Superior temporal gyrus (tissue), 1 donor: ENCODE data around the gene ID3.

Experiments used
- DNase-seq: peaks from one replicate; pipeline ENCODE4 v3.0.0-alpha.2; 2016; ENCODE audit errors: extremely low spot score

The ID3 gene, protein sequence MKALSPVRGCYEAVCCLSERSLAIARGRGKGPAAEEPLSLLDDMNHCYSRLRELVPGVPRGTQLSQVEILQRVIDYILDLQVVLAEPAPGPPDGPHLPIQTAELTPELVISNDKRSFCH

DNA sequence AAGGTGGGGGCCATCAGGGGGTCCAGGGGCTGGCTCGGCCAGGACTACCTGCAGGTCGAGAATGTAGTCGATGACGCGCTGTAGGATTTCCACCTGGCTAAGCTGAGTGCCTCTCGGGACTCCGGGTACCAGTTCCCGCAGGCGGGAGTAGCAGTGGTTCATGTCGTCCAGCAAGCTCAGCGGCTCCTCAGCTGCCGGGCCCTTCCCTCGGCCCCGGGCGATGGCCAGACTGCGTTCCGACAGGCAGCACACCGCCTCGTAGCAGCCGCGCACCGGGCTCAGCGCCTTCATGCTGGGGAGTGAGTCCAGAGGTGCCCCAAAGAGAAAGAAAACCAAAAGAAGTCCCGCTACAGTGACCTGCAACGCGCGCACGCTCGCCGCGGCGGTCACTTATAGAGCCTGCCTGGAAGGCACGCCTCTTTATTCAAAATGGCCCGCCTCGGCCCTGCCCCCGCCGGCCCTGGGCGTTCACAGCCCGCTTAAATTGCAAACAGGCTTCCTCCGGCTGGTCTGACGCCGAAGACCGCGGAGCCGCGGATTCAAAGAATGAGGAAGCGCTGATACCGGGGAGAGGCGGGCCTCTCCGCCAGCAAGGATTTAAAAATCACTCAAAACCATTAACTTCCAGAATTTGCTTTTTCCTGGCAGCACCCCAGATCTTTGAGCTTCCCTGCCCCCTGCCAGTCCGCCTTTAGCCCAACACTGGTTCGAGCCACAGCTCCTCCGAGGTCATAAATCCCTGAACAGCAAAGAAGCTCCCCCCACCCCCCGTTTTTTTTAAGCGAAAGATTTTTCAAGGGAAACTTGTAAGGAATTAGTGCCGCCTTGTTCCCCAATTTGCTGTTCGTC is at the start of gene ID3:
TSS of gene ID3 (minus strand) at position 366 of the 849 bp plus-strand sequence. CDS start at position 291, 75 bp downstream.
- peak; percentile 88 for DNase-seq

DNA sequence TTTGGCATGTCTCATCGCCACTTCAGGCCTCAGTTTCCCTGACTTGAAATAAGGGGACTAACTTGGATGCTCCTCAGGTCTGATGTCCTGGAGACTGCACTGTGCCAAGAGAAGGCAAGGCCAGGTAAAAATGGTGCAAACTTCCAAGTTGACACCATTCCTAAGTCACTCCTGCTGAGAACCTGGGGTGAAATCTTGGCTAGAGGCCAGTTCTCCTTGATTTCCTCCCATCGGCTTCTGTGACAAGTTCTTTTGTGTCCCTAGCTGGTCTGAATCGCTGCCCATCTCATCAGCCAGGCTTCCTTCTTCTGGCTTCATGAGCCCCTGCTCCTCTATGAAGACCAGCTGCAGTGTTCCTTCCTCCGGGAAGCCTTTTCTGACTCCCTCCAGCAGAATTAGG is 48.6 kb upstream of the ID3 start:
- DNase-seq = no peak

DNA sequence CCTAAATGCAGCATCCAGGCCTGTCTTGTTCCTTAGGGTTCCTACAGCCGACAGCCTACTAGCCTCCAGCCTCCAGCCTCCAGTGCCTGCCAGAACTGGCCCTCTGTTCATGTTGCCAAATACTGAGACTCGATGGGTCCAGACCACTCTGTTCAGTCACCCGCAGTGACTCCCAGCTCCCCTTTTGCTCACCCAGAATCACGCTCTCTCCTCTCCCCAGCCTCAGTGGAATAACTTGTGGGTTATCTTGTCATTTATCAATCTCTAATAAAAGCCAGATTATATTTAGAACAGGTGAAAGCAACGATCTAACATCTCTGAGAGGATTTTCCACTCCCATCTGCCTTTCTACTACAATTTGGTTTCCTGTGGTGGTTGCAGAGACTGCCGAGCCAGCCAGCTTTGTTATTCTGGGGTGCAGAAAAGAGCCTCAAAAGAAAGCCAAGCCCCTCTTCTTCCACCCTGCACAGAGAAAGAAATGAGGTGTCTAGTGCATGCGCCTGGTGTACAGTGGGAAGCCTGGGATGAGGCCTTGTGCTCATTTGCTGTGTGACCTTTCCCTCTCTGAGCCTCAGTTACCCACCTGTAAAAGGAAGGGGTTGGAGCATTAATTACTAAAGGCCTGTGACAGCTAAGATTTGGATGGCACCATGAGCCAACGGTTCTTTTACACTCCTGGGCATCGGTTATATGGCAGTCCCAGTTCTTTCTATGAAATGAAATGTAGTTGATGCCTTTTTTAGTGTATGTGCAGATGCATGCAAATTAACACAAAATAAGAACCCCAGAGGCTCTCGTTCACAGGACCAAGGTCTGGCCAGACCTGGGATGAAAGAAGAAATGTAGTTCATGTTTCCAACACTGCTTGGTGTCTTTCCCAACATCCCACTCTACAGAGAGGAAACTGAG is 42.9 kb upstream of the ID3 start:
- no peak for DNase-seq

DNA sequence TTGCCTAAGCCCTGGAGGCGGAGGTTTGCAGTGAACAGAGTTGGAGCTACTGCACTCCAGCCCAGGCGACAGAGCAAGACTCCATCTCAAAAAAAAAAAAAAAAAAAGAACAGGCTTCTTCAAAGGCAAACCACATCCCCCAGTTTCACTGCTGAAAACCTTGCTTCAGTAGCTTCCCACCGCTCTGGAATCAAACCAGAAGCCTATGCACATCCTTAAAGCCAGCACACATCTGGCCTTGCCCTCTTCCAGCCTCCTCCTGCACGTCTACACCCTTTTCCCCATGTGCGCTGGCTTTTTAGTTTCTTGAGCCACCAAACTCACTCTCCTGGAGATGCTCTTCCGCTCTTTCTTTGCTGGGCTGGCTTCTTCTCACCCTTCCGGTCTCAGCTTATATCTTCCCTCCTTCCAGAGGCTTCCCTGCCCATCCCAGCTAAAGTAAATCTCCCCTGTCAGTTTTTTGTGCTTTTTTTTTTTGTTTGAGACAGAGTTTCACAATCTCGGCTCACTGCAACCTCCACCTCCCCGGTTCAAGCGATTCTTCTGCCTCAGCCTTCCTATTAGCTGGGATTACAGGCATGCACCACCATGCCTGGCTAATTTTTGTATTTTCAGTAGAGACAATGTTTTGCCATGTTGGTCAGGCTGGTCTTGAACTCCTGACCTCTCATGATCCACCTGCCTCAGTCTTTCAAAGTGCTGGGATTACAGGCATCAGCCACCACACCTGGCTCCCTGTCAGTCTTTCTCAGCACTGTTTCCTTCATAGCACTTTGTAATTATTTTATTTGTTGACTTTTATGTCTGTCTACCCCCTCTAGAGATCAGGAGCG is 42.0 kb upstream of the ID3 start:
- no peak for DNase-seq

DNA sequence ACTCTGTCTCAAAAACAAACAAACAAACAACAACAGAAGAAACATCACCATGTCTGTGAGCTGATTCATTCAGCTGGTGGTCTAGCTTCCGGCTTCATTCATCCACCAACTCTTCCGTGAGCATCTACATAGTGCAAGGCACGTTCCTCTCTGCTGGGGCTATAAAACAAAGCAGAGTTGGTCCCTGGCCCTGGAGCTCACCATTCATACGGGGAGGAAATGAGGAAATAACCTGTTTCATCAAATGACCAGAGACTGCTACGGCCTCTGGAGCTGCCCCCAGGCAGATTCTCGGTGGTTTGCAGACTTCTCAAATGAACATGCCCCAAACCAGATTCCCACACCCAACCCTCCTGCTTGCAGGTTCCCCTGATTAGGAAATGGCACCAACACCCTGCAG is 41.0 kb upstream of the ID3 start:
- DNase-seq = no peak

DNA sequence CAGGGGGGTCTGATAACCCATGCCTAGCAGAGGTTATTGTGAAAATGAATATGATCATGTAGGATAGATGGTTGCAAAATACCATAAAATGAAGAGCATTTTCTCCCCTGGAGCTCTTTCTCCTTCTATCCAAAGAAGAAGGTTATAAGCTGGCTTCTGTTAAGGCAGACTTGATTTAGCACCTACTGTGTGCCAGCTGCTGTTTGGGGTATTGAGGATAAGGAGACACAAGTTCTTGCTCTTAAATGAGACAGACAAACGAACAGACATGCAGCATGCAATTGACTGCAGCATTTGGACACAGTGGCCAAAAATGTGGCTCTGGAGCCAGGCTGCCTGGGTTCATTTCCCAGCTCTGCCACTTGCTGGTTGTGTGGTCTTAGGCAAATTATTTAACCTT is 39.8 kb upstream of the ID3 start:
- no peak for DNase-seq

DNA sequence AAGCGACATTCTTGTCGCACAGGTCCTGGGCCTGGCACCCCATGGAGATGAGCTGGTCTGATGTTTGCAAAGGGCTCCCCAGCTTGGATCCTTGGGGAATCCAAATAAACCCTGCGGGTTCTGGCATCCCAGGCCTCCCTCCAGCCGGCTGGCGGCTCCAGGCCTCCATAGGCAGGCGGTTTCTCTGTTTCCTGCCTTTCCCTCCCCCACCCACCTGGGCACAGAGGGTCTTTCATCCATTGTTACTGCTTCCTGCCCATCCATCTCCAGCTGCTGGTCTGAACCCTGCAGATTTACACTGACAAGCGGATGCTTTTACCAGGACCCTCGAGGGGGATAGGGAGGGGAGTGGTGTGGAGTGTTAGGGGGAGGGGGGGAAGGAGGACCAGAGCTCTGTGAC is 39.1 kb upstream of the ID3 start:
- no peak for DNase-seq

DNA sequence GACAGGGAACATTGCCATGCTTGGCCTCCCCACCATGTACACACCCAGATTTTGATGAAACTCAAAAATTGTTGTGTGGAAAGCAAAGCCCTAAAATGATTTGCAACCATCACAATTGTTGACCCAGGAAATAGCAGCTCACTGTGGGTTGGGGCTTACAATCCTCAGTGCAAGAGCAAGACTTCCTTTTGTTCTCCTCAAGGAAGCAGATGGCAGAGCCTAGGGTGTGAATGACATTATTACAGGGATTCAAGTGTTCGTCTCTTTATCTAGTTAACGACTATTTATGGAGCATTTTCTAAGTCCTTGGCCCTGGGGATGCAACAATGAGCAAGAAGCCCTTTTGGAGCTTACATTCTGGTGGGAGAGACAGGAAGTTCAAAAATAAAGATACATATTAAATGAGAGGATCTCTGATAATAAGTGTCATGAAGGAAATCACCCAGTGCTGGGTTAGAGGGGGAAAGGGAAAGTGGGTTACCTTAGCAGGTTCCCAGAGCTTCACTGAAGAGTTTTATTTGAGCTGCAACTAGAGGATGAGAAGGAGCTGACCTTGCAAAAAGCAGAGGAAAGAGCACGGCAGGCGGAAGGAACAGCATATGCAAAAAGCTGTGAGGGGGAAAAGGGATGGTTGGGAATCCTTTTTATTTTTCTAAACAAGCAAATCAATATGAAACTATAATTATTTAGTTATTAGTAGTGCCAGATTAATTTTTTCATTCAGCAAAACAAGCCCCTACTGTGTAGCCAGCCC is 38.5 kb upstream of the ID3 start:
- DNase-seq = no peak

DNA sequence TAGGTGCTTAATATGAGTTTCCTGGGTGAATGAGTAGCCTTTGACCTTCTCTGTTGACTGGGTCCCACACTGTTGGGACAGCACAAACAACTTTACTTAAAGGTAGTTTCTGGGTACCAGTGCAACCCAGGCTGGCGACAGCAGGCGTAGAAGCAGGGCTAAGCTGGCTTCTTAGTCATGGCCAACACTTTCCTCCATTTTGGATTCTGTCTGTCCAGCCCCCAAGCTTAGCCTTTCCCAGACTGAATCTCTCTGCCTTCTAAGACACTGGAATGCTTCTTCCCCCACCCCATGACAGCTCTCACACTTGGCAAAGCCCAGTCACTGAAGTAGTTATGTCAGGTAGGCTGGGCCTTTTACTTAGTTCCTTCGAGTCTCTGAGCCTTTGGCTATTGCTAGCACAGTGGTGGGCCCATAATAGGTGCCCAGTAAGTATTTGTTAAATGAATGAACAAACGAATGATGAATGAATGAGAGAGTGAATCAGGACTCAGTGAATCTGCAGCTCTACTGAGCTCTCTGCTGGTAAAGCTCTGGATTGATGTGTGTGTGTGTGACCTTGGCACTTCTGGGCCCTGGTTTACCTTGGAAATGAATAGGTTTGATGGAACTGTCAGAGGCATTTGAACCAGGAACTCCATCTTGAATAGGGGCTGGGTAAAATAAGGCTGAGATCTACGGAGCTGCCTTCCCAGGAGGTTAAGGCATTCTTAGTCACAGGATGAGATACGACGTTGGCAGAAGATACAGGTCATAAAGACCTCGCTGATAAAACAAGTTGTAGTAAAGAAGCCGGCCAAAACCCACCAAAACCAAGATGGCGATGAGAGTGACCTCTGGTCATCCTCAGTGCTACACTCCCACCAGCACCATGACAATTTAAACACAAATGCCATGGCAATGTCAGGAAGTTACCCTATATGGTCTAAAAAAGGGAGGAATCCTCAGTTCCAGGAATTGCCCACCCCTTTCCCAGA is 37.4 kb upstream of the ID3 start:
- DNase-seq = no peak

DNA sequence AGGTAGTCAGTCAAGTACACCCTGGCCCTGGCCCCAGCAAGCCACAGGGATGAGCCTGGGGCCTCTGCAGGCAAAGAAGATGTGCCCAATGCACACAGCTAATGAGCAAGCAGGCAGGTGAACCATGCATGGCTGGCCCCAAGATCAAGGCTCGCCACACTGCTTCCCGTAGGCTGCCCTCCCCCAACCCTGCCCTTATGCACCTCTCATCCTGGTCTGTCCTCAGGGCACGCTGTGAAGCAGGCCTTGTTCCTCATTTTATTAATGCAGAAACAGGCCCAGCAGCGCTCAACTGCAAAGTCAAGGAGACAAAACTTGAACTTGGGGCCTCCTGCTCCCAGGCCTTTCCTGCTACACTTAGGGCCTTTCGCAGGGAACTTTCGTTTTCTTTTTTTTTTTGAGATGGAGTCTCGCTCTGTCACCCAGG is 35.6 kb upstream of the ID3 start:
- DNase-seq = no peak

DNA sequence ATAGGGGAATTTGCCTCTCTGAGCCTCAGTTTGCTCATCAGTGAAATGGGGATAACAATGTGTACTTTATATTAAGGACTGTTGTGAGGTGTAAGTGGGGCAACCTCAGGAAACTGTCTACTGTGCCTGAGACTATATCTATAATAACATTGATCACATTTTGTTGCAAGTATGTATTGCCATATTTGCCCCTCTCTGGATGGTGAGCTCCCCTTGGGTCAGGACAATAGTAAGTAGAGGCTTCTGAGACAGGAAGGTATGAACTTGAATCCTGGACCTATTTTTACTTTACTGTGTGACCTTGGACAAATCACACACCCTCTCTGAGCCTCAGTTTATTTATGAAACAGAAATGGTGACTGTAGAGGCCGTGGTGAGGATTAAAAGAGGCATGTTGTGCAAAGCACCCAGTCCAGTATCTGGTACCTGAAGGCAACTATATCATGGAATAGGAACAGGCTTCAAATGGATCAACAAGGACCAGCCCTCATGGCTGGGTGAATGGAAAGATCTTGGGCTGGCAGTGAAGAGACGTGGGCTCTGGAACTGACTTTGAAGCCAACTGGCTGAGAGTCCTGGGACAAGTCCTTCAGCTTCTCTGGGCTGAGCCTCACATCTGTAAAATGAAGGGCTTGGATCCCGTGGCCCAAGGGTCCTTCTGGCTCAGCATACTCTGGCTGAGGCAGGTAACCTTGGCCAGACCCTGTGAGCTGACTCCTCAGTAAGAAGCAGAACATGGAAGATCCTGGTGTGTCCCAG is 35.0 kb upstream of the ID3 start:
- DNase-seq = no peak

DNA sequence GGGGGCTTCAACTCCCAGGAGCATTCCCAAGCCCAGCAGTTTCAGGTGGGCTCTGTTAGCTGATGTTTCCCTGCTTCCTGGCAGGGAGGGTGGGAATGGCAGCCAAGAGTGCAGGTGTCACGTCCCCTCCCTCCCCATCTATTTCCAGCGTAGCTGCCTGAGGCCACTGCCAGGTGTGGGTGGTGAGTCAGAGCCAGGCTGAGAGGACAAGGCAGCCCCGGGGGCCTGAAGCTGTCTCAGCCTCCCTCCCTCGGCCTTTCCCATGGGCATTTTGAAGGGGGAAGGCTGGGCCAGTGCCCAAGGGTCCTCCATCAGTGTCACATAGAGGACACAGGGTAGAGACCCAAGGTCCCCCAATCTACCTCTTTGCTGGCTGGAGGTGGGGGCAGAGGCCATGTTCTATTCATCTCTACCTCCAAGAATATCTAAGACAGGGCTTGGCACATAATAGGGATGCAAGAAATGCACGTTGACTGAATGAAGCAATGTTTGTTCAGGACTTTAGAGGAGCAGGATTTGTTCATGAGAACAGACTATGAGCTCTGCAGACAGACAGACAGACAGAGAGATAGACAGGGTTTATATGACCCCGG is 34.4 kb upstream of the ID3 start:
- no peak for DNase-seq

DNA sequence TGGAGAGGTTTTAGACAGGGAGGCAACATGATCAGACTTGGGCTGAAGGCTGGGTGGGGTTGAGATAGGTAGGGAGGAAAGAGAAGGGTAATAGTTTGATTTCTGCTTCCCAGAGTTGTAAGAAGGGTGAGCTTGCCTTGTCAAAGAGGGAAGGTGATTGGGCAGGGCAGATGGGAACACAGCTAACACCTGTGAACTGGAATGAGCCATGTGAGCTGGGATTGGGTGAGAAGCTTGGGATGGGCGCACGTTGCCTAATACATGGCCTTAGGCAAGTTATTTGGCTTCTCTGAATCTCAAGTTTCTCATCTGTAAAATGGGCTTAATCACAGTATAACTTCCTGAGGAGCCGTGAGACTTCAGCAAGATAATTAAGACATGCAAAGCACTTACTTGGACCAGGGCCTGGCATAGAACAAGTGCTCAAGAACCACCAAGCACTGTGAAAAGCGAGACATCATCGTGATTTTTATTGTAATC is 33.8 kb upstream of the ID3 start:
- DNase-seq = no peak

DNA sequence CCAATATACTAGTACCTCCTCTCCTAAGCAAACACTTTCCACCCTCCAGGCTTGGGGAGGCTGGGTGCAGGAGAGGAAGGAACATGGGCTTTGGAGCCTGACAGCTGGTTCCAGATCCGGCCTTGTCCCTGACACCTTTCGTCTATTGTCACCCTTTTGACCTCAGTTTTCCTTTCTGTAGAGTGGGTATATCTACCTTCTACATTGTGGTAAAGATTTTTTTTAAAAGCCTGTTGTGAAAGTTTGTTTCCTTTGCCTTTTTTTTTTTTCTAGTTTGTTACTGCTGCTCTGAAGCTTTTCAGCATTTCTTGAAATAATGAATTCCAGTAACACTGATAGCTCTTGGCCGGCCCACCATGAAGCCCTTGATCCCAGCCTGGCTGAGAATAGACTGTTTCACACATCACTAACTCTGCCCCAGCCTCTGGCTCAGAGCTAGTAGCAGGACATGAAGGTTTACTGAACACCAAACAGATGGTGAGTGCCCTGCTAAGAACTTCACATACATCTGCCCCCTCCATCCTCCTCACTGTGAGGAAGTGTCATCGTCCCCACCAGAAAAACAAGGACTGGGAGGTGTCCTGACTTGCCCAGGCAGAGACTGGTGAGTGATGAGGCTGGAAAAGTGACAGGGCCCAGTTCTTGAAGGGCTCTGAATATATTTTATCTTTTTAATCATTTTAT is 33.0 kb upstream of the ID3 start:
- no peak for DNase-seq

DNA sequence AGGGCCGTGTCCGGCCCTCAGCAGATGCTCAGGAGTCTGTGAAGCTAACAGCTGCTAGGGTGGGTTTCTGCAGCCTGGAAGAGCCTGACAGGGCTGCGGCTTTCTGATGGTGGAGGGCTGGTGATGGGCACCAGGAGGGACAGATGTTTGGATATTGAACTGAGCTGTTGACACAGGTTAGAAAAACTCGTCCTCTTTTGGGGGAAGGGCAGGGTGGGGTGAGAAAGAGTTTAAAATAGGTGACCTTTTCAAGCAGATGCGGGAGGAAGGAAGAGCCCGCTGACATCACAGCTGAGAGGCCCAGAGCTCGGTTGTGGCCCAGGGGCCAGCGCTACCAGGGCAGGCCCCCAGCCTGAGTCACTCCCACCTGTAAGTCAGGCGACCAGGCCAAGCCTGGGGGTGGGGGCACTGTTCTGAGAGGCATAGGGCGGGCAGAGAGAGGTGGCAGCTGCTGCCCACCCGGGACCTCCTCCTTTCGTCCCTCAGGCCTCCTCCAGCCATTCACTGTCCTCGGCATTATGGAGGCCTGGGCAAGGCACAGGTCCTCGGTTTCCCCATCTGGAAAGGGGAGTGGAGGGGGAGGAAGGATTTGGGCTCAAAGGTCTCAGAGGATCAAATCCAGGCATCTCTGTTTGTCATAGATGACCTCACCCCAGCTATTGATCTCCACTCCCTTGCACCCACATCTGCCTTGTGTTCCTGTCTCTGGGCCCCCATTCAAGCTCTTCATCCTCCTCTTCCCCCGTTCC is 32.3 kb upstream of the ID3 start:
- DNase-seq = no peak

DNA sequence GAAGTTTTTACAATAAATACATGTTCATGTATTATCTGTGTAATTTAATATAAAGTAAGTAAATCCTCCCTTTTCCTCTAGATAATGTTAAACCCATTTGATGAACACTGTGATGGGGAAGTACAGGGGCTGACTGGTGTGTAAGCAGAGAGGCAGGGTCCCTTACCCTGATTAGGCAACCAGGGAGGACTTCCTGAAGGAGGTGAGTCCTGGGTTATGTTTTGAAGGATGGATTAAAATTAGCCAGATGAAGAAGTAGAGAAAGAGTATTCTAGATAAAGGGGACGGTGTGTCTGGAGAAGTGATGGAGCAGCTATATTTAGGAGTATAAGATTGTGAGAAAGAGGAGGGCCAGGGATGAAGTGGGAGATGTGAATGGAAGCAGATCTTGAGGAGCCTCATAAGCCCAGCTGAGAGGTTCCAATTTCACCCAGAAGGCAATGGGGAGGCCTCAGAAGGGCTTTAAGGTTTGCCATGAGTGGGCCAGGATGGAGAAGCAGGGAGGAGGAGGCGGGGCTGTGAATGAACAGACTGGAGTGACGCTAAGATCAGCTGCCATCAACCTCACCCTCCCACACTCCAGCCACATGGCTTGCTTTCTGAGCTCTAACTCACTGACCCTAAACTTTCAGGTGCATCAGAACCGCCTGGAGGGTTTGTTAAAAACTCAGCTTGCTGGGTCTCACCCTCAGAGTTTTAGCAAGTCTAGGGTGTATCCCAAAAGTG is 30.9 kb upstream of the ID3 start:
- DNase-seq = no peak
